H1 (cell line): Measurements from ENCODE around the gene OSM. TPM values are rescaled to one million over a fixed set of nuclear protein-coding genes. Genes with fewer than 3 reads are reported as not detected.

Source experiments
- CTCF ChIA-PET: fragments of 300-600 bp; sonication (Branson Sonifier 250); formaldehyde crosslinking; loops from one replicate; lab custom pipeline; 2021; ENCODE audit not compliant: partially characterized antibody; lab: Charles Lee
- POLR2A ChIA-PET: fragments of 300-600 bp; sonication (Branson Sonifier 250); formaldehyde crosslinking; loops from one replicate; lab custom pipeline; 2021; ENCODE audit warnings: inconsistent platforms; ENCODE audit not compliant: partially characterized antibody; lab: Charles Lee
- DNase-seq, 2 experiments: peaks; one replicate each; pipeline versions ENCODE4 v3.0.0 to v3.0.0-alpha.2; 2010 to 2022; ENCODE audit warnings: low spot score in 2 of 2, low read depth in 1 of 2, mixed read lengths in 1 of 2
- FAIRE-seq: peaks from 2 replicates; lab custom pipeline; 2011; peaks lifted over from hg19 to GRCh38; lab: Jason Lieb, UNC
- H2AFZ ChIP-seq: 2 replicates; pipeline ENCODE4 v1.8.1; 2012; ENCODE audit warnings: low read length, inconsistent platforms
- H2AK5ac ChIP-seq: 2 replicates; pipeline ENCODE4 v1.6.1; 2013; ENCODE audit warnings: low read depth, low read length
- H2BK120ac ChIP-seq: replicated peaks from 2 replicates; pipeline ENCODE3; 2013; ENCODE audit warnings: low read depth, low read length, inconsistent platforms
- H2BK12ac ChIP-seq: 2 replicates; pipeline ENCODE4 v1.6.1; 2013; ENCODE audit warnings: low read depth, low read length
- H2BK15ac ChIP-seq: 2 replicates; pipeline ENCODE4 v1.6.1; 2013; ENCODE audit warnings: low read length
- H2BK20ac ChIP-seq: 2 replicates; pipeline ENCODE4 v1.6.1; 2013; ENCODE audit warnings: low read length
- H2BK5ac ChIP-seq: 2 replicates; pipeline ENCODE4 v1.6.1; 2013; ENCODE audit warnings: low read depth, low read length
- H3K14ac ChIP-seq: 2 replicates; pipeline ENCODE4 v1.6.1; 2013; ENCODE audit warnings: inconsistent platforms; ENCODE audit not compliant: insufficient read length
- H3K18ac ChIP-seq: 2 replicates; pipeline ENCODE4 v1.6.1; 2013; ENCODE audit warnings: low read length; ENCODE audit errors: extremely low read depth
- H3K23ac ChIP-seq: 2 replicates; pipeline ENCODE4 v1.6.1; 2013; ENCODE audit warnings: inconsistent platforms; ENCODE audit not compliant: insufficient read length
- H3K23me2 ChIP-seq: 2 replicates; pipeline ENCODE4 v1.6.1; 2013; ENCODE audit warnings: low read depth, low read length
- H3K27ac ChIP-seq: 2 replicates; pipeline ENCODE4 v1.6.1; 2011; ENCODE audit warnings: low read depth, low read length, inconsistent platforms
- H3K27me3 ChIP-seq, 4 experiments: replicated peaks in 1 of 4; 1 replicate in 1 of 4; 2 replicates in 3 of 4; pipeline versions ENCODE4 v1.6.1 to v1.8.1; 2011 to 2013; ENCODE audit warnings: low read length in 3 of 4, mild to moderate bottlenecking in 3 of 4, inconsistent platforms in 2 of 4, mixed read lengths in 2 of 4, moderate library complexity in 1 of 4; ENCODE audit not compliant: control insufficient read depth in 3 of 4, insufficient read depth in 3 of 4; ENCODE audit errors: extremely low read depth in 1 of 4
- H3K36me3 ChIP-seq, 4 experiments: 2 replicates each; pipeline versions ENCODE4 v1.6.1 to v1.8.1; 2011 to 2013; ENCODE audit warnings: mild to moderate bottlenecking in 4 of 4, low read length in 3 of 4, moderate library complexity in 2 of 4, control low read depth in 1 of 4, inconsistent platforms in 1 of 4; ENCODE audit not compliant: insufficient read depth in 4 of 4, control insufficient read depth in 2 of 4
- H3K4ac ChIP-seq: replicated peaks from 2 replicates; pipeline ENCODE3; 2013; ENCODE audit warnings: low read length, low read depth, mixed read lengths, inconsistent platforms; ENCODE audit not compliant: insufficient read length
- H3K4me1 ChIP-seq, 4 experiments: replicated peaks in 1 of 4; 1 replicate in 1 of 4; 2 replicates in 3 of 4; pipeline versions ENCODE4 v1.6.1 to v1.8.1; 2011 to 2013; ENCODE audit warnings: low read length in 3 of 4, inconsistent platforms in 2 of 4, mixed read lengths in 1 of 4; ENCODE audit not compliant: insufficient read depth in 4 of 4, control insufficient read depth in 3 of 4
- H3K4me2 ChIP-seq, 2 experiments: 2 replicates each; pipeline versions ENCODE4 v1.6.1 to v1.8.1; 2011 to 2013; ENCODE audit warnings: low read depth in 2 of 2, low read length in 2 of 2, control low read depth in 1 of 2, inconsistent platforms in 1 of 2, mild to moderate bottlenecking in 1 of 2; ENCODE audit not compliant: insufficient read depth in 1 of 2
- H3K4me3 ChIP-seq, 4 experiments: fragments of 200-600, 300-600 bp in 1 of 4; sonication (generic), shearing (Covaris generic), sonication (Bioruptor Twin) in 1 of 4; 2 replicates each; pipeline versions ENCODE4 v1.5.1 to v1.8.1; 2011 to 2016; ENCODE audit warnings: low read length in 4 of 4, low read depth in 3 of 4, control low read depth in 2 of 4, inconsistent platforms in 2 of 4, mild to moderate bottlenecking in 2 of 4, mixed read lengths in 1 of 4, moderate library complexity in 1 of 4; ENCODE audit not compliant: insufficient read depth in 2 of 4; ENCODE audit errors: extremely low read depth in 1 of 4
- H3K56ac ChIP-seq: replicated peaks from 2 replicates; pipeline ENCODE3; 2013; ENCODE audit warnings: low read depth, mild to moderate bottlenecking, mixed read lengths, low read length, inconsistent platforms; ENCODE audit not compliant: insufficient read length
- H3K79me1 ChIP-seq: 2 replicates; pipeline ENCODE4 v1.6.1; 2013; ENCODE audit warnings: low read depth, low read length, control low read depth
- H3K79me2 ChIP-seq, 2 experiments: 2 replicates each; pipeline versions ENCODE4 v1.6.1 to v1.8.1; 2012 to 2013; ENCODE audit warnings: low read length in 2 of 2, mild to moderate bottlenecking in 2 of 2, inconsistent platforms in 1 of 2; ENCODE audit not compliant: insufficient read depth in 2 of 2, control insufficient read depth in 1 of 2
- H3K9ac ChIP-seq, 4 experiments: replicated peaks in 1 of 4; 1 replicate in 1 of 4; 2 replicates in 3 of 4; pipeline versions ENCODE4 v1.6.1 to v1.8.1; 2011 to 2013; ENCODE audit warnings: low read depth in 3 of 4, low read length in 3 of 4, control low read depth in 2 of 4, mild to moderate bottlenecking in 2 of 4, moderate library complexity in 2 of 4, inconsistent platforms in 1 of 4; ENCODE audit errors: extremely low read depth in 1 of 4
- H3K9me3 ChIP-seq, 2 experiments: 2 replicates each; pipeline versions ENCODE4 v1.6.1 to v1.8.1; 2012 to 2013; ENCODE audit warnings: mild to moderate bottlenecking in 2 of 2, moderate library complexity in 2 of 2, control low read depth in 1 of 2, inconsistent platforms in 1 of 2, low read depth in 1 of 2, low read length in 1 of 2, mixed read lengths in 1 of 2; ENCODE audit not compliant: insufficient read depth in 2 of 2
- H4K20me1 ChIP-seq, 2 experiments: replicated peaks in 1 of 2; 2 replicates each; pipeline versions ENCODE3 to v1.8.1; 2011 to 2013; ENCODE audit warnings: inconsistent platforms in 2 of 2, low read length in 2 of 2, mild to moderate bottlenecking in 1 of 2; ENCODE audit not compliant: insufficient read depth in 2 of 2, control insufficient read depth in 1 of 2
- H4K5ac ChIP-seq: 2 replicates; pipeline ENCODE4 v1.6.1; 2013; ENCODE audit warnings: low read length, low read depth, mixed read lengths, inconsistent platforms; ENCODE audit not compliant: insufficient read length
- H4K8ac ChIP-seq: 2 replicates; pipeline ENCODE4 v1.8.0; 2013; ENCODE audit warnings: mild to moderate bottlenecking, moderate library complexity, low read length, inconsistent platforms; ENCODE audit not compliant: insufficient read depth; ENCODE audit errors: extremely low read depth
- H4K91ac ChIP-seq: replicated peaks from 2 replicates; pipeline ENCODE3; 2013; ENCODE audit warnings: low read length, mixed read lengths, inconsistent platforms; ENCODE audit not compliant: insufficient read length
- ASH2L ChIP-seq: fragments of 200-600, 300-600 bp; sonication (generic); IDR thresholded peaks from one replicate; pipeline ENCODE4 v1.7.1; 2017; ENCODE audit warnings: low read length
- BCL11A ChIP-seq, 2 experiments: IDR thresholded peaks; one replicate each; pipeline ENCODE4 v1.6.1; 2011; ENCODE audit warnings: low read depth in 2 of 2, low read length in 2 of 2, mild to moderate bottlenecking in 2 of 2
- CHD2 ChIP-seq: IDR thresholded peaks from 2 replicates; pipeline ENCODE4 v1.6.1; 2012; ENCODE audit warnings: low read length, improper control_type of control experiment
- EGR1 ChIP-seq: IDR thresholded peaks from 2 replicates; pipeline ENCODE4 v1.6.1; 2011; ENCODE audit warnings: low read depth, low read length, borderline replicate concordance
- EP300 ChIP-seq, 2 experiments: IDR thresholded peaks; 1 replicate in 1 of 2; 2 replicates in 1 of 2; pipeline ENCODE4 v1.6.1; 2011 to 2012; ENCODE audit warnings: low read depth in 2 of 2, low read length in 2 of 2, mild to moderate bottlenecking in 2 of 2, borderline replicate concordance in 1 of 2, inconsistent platforms in 1 of 2, moderate library complexity in 1 of 2
- MAFK ChIP-seq: IDR thresholded peaks from 2 replicates; pipeline ENCODE4 v1.6.1; 2012; ENCODE audit warnings: low read depth, mild to moderate bottlenecking, improper control_type of control experiment, low read length
- TCF12 ChIP-seq: IDR thresholded peaks from 2 replicates; pipeline ENCODE4 v1.6.1; 2011; ENCODE audit warnings: low read depth, mild to moderate bottlenecking, low read length
- WGBS, 2 experiments: shearing (Covaris generic) in 1 of 2; methylation state at CpG; one replicate each; pipeline versions ENCODE4 v1.1.6 to v1.1.7; 2013 to 2015; ENCODE audit warnings: low lambda C conversion rate in 2 of 2, mixed read lengths in 2 of 2, inconsistent platforms in 1 of 2, low coverage in 1 of 2, missing lambda C conversion rate in 1 of 2; ENCODE audit not compliant: insufficient replicate concordance in 2 of 2, insufficient coverage in 1 of 2, insufficient read length in 1 of 2; ENCODE audit errors: extremely low coverage in 1 of 2, missing lambda C conversion rate in 1 of 2; 5-methylcytosine and 5-hydroxymethylcytosine counted together
- polyA plus RNA-seq, 7 experiments: library from polyadenylated mRNA; depleted of rRNA in 3 of 7; stranded (reverse) in 5 of 7; unstranded in 2 of 7; fragments of >200 nt in 5 of 7; fragments of 200-250 nt in 2 of 7; gene quantifications; 1 replicate in 5 of 7; 2 replicates in 1 of 7; 4 replicates in 1 of 7; pipeline versions ENCODE4 v1.2.1 to v1.2.3, GENCODE V29; 2011 to 2013; ENCODE audit warnings: missing spikeins in 2 of 7, mixed read lengths in 2 of 7
- total RNA-seq: library from RNA; stranded (reverse); fragmentation: NEBNext Ultra II Directional; extraction: Animal tissue kit (Norgen Biotek cat#: 25700); gene quantifications from 2 replicates; pipeline ENCODE4 v1.2.1, GENCODE V29; 2021
- TF ChIP-seq, protein P1 (sequence below): IDR thresholded peaks from 2 replicates; pipeline ENCODE4 v1.6.1; 2011; ENCODE audit warnings: low read depth, mild to moderate bottlenecking, low read length; ENCODE audit not compliant: insufficient read depth

The OSM gene
- total and polyA plus RNA-seq, 2 of the 8 experiments (the other 6 are each of a cell fraction or from before 2014, with no cell fraction given) = not detected

DNA sequence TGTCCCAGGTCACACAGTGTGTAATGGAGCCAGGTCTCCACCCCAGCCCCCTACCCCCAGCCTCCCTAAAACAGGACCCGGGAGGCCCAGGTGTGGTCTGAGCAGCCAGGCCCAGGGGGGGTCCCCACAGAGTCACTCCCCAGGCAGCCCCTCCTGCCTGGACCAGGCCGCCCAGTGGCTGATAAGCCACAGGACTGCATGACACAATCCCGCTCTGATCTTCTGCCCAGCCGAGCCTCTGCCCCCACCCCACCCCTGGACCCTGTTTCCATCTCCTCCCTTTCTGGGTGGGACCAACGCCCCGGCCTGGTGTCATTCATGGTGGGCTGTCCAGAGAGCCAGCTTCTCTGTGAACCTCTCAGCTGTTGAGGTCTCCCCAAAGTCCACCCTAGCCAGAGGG is 12.3 kb downstream of the OSM start:
- ChIA-PET CTCF (interaction anchor here (0.7 to 2.2 kb wide), 12 partner anchors 11 to 521 kb away, joined by 3 to 15 read pairs (median 6); no protein-coding TSS in a partner anchor), POLR2A (interaction anchor here (1.1 to 1.9 kb wide), 2 partner anchors 10 to 95 kb away, joined by 3 to 5 read pairs; no protein-coding TSS in a partner anchor)
- Histone ChIP-seq H3K14ac (no peak overlapping the region), H3K79me2 (no peaks in the 10 kb centered on the region), H4K20me1 (peaks cover 0 to 2% of the 10 kb centered on the region in 2 experiments), H3K23me2 (no peaks in the 10 kb centered on the region; the same call in 1 of the 2 replicates), H2BK12ac (no peak overlapping the region), H2BK5ac (no peak overlapping the region), H3K4me2 (no peak overlapping the region), H3K27me3 (peaks cover 0 to 2% (median 0%) of the 10 kb centered on the region in 4 experiments; a peak in 1 of 7 replicates), H2BK20ac (no peak overlapping the region), H3K4ac (no peak overlapping the region), H3K18ac (no peak overlapping the region; the same call in 1 of the 2 replicates), H2AK5ac (no peak overlapping the region), H3K23ac (no peak overlapping the region), H2BK120ac (no peak overlapping the region), H4K8ac (peak overlapping the region; percentile 16; the same call in 1 of the 2 replicates), H3K27ac (no peak overlapping the region), H2BK15ac (no peak overlapping the region), H3K9ac (no peak overlapping the region), H4K5ac (no peak overlapping the region), H3K9me3 (no peaks in the 10 kb centered on the region), H3K4me1 (peaks cover 7 to 20% (median 13%) of the 10 kb centered on the region in 4 experiments), H3K56ac (no peak overlapping the region), H4K91ac (no peak overlapping the region), H3K79me1 (no peaks in the 10 kb centered on the region), H2AFZ (no peak overlapping the region), H3K36me3 (no peaks in the 10 kb centered on the region), H3K4me3 (no peak overlapping the region)
- WGBS, 2 experiments = 90% methylated on average over 5 of the region's 6 CpGs; no CpG with 5 or more reads in 1 of the 2 experiments
- TF ChIP-seq, protein P1, sequence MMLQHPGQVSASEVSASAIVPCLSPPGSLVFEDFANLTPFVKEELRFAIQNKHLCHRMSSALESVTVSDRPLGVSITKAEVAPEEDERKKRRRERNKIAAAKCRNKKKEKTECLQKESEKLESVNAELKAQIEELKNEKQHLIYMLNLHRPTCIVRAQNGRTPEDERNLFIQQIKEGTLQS = no peak
- TF ChIP-seq TCF12 = no peak
- TF ChIP-seq ASH2L = no peak
- no peak for TF ChIP-seq CHD2
- no peak for TF ChIP-seq MAFK
- TF ChIP-seq EGR1 = no peak
- no peak for TF ChIP-seq BCL11A (IDR thresholded peaks at IDR 0.05; ENCODE audit: low read depth in 2 of 2, low read length in 2 of 2)
- TF ChIP-seq EP300 (IDR thresholded peaks at IDR 0.05; ENCODE audit: borderline replicate concordance in 1 of 2, low read depth in 2 of 2, low read length in 2 of 2) = no peak
- DNase-seq (no peak), FAIRE-seq (no peak)
